ENCODE results near the gene R3HDM2. TPM values are rescaled to one million over a fixed set of nuclear protein-coding genes. Genes with fewer than 3 reads are reported as not detected.

Gene R3HDM2
- total RNA-seq, 2 donors from 2014 or later = 82.7 to 116 TPM

GRCh38 chr12:57439762-57440266 is 9.0 kb upstream of the R3HDM2 start:
- no peak for DNase-seq
- 91 to 100% methylated on average over 1 to 4 of the region's 4 CpGs for WGBS, 2 experiments (ENCODE audit: insufficient coverage in 1 of 2, insufficient read length in 1 of 2)
- H3K36me3 Mint-ChIP-seq (ENCODE audit: low read depth) = peaks cover 2% of the 10 kb centered on the region
- no peak overlapping the region for H3K4me3 Mint-ChIP-seq
- Histone ChIP-seq H3K4me3 (ENCODE audit: low read length) (no peak overlapping the region), H3K9me3 (ENCODE audit: control insufficient read depth, low read length) (peaks cover 7% of the 10 kb centered on the region), H3K27ac (ENCODE audit: low read depth, low read length) (no peak overlapping the region), H3K36me3 (ENCODE audit: control insufficient read depth, insufficient read depth, low read length) (no peaks in the 10 kb centered on the region), H3K4me1 (ENCODE audit: control insufficient read depth, insufficient read depth, low read length) (peaks cover 2% of the 10 kb centered on the region), H3K9ac (ENCODE audit: extremely low read depth, low read length, poor library complexity, severe bottlenecking) (no peak overlapping the region), H3K27me3 (ENCODE audit: control insufficient read depth, insufficient read depth, low read length, poor library complexity, severe bottlenecking) (no peaks in the 10 kb centered on the region)
- TF ChIP-seq CTCF (conservative IDR thresholded peaks at IDR 0.05) = no peak
- peaks cover 1% of the 10 kb centered on the region for H3K27me3 Mint-ChIP-seq (ENCODE audit: insufficient read depth)
- H3K4me1 Mint-ChIP-seq = peaks cover 5% of the 10 kb centered on the region
- no peak overlapping the region for H3K27ac Mint-ChIP-seq
- H3K9me3 Mint-ChIP-seq = peaks cover 14% of the 10 kb centered on the region

GRCh38 chr12:57438400-57438799 is 7.6 kb upstream of the R3HDM2 start:
- WGBS, 2 experiments (ENCODE audit: insufficient coverage in 1 of 2, insufficient read length in 1 of 2) = 83% methylated on average over 1 of the region's 1 CpG; no CpG with 5 or more reads in 1 of the 2 experiments

GRCh38 chr12:57435293-57435692 is 4.5 kb upstream of the R3HDM2 start:
- Histone ChIP-seq H3K36me3 (ENCODE audit: control insufficient read depth, insufficient read depth, low read length) (no peaks in the 10 kb centered on the region), H3K27ac (ENCODE audit: low read depth, low read length) (no peak overlapping the region), H3K9me3 (ENCODE audit: control insufficient read depth, low read length) (no peaks in the 10 kb centered on the region), H3K9ac (ENCODE audit: extremely low read depth, low read length, poor library complexity, severe bottlenecking) (no peak overlapping the region), H3K4me1 (ENCODE audit: control insufficient read depth, insufficient read depth, low read length) (peaks cover 6% of the 10 kb centered on the region), H3K4me3 (ENCODE audit: low read length) (no peak overlapping the region), H3K27me3 (ENCODE audit: control insufficient read depth, insufficient read depth, low read length, poor library complexity, severe bottlenecking) (no peaks in the 10 kb centered on the region)
- peaks cover 15% of the 10 kb centered on the region for H3K4me1 Mint-ChIP-seq
- DNase-seq = no peak
- H3K9me3 Mint-ChIP-seq = peaks cover under 1% of the 10 kb centered on the region
- H3K36me3 Mint-ChIP-seq (ENCODE audit: low read depth) = no peaks in the 10 kb centered on the region
- 60 to 86% methylated on average over 1 to 4 of the region's 4 CpGs for WGBS, 2 experiments (ENCODE audit: insufficient coverage in 1 of 2, insufficient read length in 1 of 2)
- no peak overlapping the region for H3K4me3 Mint-ChIP-seq
- no peaks in the 10 kb centered on the region for H3K27me3 Mint-ChIP-seq (ENCODE audit: insufficient read depth)
- H3K27ac Mint-ChIP-seq = peak overlapping the region; percentile 55
- TF ChIP-seq CTCF (conservative IDR thresholded peaks at IDR 0.05) = no peak

More at GRCh38 chr12:57438400-57438799, 7.6 kb upstream of the R3HDM2 start:
- Histone ChIP-seq H3K27ac (ENCODE audit: low read depth, low read length) (no peak overlapping the region), H3K27me3 (ENCODE audit: control insufficient read depth, insufficient read depth, low read length, poor library complexity, severe bottlenecking) (no peaks in the 10 kb centered on the region), H3K9me3 (ENCODE audit: control insufficient read depth, low read length) (peaks cover 7% of the 10 kb centered on the region), H3K4me3 (ENCODE audit: low read length) (no peak overlapping the region), H3K36me3 (ENCODE audit: control insufficient read depth, insufficient read depth, low read length) (no peaks in the 10 kb centered on the region), H3K4me1 (ENCODE audit: control insufficient read depth, insufficient read depth, low read length) (peaks cover 6% of the 10 kb centered on the region), H3K9ac (ENCODE audit: extremely low read depth, low read length, poor library complexity, severe bottlenecking) (no peak overlapping the region)
- TF ChIP-seq CTCF (conservative IDR thresholded peaks at IDR 0.05) = no peak
- Mint-ChIP-seq H3K27ac (no peak overlapping the region), H3K4me1 (peaks cover 9% of the 10 kb centered on the region), H3K9me3 (peaks cover 14% of the 10 kb centered on the region), H3K4me3 (no peak overlapping the region), H3K27me3 (ENCODE audit: insufficient read depth) (peaks cover 1% of the 10 kb centered on the region), H3K36me3 (ENCODE audit: low read depth) (peaks cover 2% of the 10 kb centered on the region)
- no peak for DNase-seq
